ENCODE measurements around the gene DARS1.

The DARS1 gene

DNA sequence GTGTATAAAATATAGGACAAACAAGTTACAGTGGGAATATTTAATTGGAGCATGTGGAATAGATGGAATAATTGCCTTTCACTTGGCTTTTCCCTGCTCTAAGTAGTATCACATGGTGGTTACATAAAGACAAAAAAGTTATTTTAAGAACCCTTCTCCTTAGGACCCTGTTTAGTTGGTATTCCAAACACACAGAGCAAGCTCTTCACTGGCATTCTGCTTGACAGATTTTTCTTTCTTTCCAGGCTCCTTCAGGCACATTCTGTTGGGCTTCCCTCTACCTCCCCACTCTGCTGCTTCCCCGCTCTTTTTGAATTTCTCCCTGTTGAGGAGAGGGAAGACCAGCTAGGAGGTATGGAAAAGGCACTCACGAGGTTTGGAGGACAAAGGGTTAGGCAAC is 29.0 kb upstream of the DARS1 start:
- no peak for DNase-seq

GRCh38 chr2:136013955-136014354 is 28.5 kb upstream of the DARS1 start:
- no peak for DNase-seq

DNA sequence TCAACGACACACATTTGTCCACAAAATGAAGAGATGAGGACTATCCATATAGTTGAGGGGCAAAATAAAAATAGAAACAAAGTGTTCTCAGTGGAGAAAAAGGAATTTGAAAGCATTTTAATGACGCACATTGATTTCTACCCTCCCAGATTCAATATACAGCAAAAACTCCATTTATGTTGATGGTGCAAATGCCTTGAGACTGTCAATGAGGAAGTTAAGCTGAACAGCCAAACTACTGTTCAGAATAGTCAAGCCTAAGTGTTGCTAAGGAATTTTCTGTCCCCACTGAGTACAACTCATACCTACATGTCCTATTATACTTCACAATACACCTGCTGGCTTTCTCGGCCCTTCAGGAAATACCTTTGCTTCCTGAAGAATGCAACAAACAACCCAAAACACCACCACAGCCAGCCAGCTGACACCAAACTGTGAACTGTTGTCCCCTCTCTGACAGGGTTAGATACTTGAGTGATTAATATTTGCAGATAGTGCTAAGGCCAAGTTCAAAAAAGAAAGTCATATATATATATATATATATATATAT is 27.8 kb upstream of the DARS1 start:
- DNase-seq, result no peak

- no peak for DNase-seq
These were observed 26.9 kb upstream of the DARS1 start for GRCh38 chr2:136012315-136012714.

GRCh38 chr2:136010126-136010525 is 24.7 kb upstream of the DARS1 start:
- DNase-seq, result no peak

DNA sequence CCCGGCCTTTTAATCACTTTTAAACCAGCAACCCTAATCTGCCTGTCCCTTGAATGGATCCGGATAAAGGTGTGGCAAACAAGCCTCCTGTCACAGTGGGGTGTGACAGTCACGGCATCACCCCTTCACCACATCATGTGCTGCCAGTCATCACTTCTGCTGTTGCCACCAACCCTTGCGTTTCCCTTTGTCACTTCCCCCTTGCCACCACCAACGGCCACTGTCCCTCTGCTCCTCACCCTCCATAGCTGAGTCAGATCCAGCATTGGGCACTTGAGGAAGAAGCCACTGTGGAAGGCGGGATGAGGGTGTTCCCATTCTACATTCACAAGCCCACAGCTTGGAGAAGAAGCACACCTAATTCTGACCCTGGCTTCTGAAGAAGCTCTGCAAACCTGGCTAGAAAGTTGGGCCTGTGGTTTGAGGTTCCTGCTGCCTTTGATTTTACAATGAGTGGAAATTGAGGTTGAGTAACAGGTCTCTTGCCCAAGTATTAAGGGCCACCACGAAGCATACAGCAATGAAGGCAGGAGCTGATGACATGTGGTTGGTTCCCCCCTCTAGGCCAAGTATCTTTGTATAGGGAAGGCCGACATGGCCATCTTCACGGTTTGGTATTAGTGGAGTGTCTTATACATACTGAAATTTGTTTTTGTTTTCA is 22.9 kb upstream of the DARS1 start:
- no peak for DNase-seq

DNA sequence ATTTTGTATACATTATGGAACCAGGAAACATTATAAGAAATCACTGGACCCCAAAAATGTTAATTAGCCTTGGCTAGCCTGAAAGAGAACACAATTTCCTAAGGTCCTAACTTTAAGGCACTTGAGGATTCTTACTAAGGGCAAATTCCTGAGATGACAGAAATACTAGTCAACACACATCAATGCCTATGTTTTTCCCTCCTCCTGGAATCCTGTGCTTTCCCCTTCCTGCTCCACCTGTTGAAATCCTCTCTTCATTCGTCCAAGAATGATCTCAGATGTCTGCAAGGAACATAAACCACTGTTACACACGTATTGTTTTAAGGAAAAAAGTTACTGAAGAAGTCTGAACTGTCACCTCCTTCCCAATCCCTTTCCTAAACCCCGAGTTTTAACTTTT is 21.2 kb upstream of the DARS1 start:
- no peak for DNase-seq

GRCh38 chr2:136005462-136006196 is 20.2 kb upstream of the DARS1 start:
- DNase-seq, result no peak

DNA sequence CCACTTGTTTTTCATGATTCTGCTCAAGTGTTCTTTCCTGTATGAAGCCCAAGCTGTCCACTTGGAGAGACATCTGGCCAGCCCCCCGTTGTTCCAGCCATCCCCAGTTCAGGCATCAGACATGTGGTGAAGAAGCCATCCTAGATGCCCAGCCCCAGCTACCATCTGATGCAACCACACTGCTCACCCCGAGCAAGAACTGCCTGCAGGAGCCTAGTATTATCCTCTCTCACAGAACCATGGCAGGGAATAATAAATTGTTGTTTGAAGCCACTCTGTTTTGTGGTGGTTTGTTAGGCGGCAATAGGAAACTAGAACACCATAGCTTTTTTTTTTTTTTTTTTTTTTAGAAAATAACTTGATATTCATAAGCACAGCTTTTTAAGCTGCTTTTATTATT is 19.5 kb upstream of the DARS1 start:
- no peak for DNase-seq

- no peak for DNase-seq
These were observed 15.7 kb upstream of the DARS1 start for GRCh38 chr2:136001131-136001530.

DNA sequence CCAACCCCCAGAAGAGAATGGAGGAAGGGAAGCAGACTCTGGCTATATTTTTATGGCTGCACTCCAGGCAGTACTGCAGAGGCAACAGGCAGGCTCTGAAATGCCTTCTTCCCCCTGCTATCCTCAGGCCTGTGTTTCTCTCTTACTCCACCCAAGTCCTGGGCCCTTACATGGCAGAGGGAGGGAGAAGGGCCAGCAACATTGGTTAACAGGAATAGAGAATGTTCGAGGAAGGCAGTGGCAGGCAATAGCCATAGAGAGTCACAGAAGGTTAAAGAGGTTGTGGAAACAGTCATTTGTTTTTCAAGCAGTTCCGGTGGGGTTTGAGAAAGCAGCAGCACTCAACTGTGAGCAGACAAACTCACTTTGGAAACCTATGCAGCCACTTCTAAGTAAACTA is 15.1 kb upstream of the DARS1 start:
- no peak for DNase-seq

GRCh38 chr2:135999899-136000298 is 14.5 kb upstream of the DARS1 start:
- no peak for DNase-seq

GRCh38 chr2:135998879-135999278 is 13.5 kb upstream of the DARS1 start:
- DNase-seq, result no peak

GRCh38 chr2:135997380-135997779 is 12.0 kb upstream of the DARS1 start:
- DNase-seq, result no peak

- no peak for DNase-seq
These were observed 10.9 kb upstream of the DARS1 start for GRCh38 chr2:135996304-135996703.

DNA sequence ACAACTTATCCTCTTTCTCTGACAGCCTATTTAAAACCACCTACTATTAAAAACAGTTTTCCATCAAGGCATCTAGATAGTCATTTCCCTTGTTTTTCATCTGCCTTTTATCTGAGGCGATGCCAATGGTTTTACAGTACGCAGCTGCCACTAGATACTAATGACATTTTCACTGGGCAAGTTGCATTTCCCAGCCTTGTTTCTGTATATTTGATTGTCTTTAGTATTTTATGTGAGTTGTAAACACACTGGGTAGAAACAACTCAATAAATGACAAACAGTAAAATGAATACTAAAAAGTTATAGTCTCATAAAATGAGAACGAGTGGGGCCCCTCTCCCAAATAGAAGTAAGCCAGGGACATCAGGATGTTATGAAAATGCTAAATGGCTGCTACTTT is 8.9 kb upstream of the DARS1 start:
- DNase-seq, result no peak

GRCh38 chr2:135993421-135993820 is 8.0 kb upstream of the DARS1 start:
- no peak for DNase-seq

- no peak for DNase-seq
These were observed 6.4 kb upstream of the DARS1 start for GRCh38 chr2:135991861-135992260.

- DNase-seq, result no peak
These were observed 2.0 kb upstream of the DARS1 start for GRCh38 chr2:135987441-135987840.

DNA sequence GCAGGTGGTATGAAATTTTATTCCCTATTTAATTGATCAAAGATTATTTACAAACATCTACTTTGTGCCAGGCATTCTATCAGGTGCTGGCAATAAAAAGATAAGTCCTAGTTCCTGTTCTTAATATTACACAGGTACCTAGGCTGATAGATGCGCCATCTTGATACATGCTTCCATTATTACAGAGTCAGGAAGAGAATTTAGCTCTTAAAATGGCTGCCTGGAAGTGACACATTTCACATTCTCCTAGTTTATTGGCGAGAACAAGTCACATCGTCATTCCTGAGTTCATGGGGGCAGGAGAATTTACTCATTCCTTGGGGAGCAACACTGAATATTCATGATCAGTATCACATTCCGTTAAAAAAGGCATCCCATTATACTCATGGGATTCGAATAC is 1.1 kb upstream of the DARS1 start:
- no peak for DNase-seq

GRCh38 chr2:135985826-135986393 is 484 bp upstream of the DARS1 start:
- DNase-seq, result no peak

DNA sequence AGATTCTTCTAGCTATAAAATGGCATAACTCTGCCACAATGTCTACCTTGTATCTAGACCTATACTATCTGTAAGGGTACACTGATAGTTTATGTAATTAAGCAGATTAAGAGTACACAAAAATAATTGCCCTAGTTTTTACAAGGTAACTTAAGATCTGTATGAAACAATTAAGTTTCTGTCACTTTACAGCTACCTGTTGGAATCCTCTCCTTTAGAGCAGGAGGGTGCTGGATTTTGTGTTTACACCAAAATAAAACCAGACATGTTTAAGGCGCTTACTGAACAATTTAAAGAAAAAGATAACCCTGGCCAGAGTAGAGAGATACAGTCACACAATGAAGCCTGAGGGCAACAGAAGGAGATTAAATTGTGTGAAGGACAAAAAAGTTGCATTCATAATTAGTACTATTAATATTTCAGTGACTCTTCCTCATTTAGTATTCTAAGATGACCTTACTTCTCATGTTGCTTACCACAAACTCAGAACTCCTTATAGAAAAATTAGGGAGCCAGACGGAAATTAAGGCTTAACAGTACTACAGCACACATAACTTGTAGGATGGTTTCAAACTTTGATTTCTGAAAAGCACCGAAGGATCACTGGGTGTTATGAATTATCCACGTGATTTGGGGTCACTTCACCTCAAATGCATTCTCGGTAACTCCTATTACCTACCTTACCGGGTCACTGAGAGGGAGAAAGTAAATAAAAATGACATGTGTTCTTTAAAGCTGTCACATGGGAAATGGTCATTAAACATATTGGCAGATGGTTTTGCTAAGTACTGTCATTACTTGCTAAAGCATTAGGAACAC is 1.0 kb downstream of the DARS1 start:
- no peak for DNase-seq

DNA sequence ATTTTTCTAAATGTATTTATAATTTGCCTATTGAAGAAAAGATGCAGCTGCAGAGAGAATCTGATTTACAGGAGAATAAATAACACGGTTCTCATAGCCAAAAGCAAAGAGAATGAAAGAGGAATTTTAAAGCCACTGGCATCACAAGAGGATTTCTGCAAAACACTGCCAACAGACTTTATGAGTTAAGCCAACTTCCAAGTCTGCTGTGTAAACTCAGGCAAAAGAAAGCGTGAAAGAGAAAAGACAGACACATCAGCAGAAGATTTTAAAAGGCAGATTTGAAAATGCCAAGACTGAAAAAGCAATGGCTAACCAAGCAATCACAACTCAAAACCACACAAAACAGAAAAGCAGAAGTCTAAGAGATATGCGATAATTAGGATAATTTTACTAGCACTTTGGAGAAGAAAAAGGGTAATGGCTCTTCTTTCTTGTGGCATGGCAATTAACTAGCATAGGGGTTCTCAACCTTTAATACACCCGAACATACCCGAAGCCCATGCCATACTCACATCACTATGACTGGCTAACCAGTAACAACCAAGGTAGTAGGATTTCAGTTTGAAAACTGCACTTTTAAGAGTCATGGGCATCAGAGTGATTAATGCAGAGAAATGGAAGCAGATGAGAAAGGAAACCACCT is 4.9 kb downstream of the DARS1 start:
- DNase-seq, result no peak
